ENCODE measurements around the gene LNPK.
"Not testable (repeated sequence)": the region's sequence is repeated elsewhere in the genome, so short reads cannot be mapped to it uniquely, and the experiment has no call there.

The LNPK gene, protein sequence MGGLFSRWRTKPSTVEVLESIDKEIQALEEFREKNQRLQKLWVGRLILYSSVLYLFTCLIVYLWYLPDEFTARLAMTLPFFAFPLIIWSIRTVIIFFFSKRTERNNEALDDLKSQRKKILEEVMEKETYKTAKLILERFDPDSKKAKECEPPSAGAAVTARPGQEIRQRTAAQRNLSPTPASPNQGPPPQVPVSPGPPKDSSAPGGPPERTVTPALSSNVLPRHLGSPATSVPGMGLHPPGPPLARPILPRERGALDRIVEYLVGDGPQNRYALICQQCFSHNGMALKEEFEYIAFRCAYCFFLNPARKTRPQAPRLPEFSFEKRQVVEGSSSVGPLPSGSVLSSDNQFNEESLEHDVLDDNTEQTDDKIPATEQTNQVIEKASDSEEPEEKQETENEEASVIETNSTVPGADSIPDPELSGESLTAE

DNA sequence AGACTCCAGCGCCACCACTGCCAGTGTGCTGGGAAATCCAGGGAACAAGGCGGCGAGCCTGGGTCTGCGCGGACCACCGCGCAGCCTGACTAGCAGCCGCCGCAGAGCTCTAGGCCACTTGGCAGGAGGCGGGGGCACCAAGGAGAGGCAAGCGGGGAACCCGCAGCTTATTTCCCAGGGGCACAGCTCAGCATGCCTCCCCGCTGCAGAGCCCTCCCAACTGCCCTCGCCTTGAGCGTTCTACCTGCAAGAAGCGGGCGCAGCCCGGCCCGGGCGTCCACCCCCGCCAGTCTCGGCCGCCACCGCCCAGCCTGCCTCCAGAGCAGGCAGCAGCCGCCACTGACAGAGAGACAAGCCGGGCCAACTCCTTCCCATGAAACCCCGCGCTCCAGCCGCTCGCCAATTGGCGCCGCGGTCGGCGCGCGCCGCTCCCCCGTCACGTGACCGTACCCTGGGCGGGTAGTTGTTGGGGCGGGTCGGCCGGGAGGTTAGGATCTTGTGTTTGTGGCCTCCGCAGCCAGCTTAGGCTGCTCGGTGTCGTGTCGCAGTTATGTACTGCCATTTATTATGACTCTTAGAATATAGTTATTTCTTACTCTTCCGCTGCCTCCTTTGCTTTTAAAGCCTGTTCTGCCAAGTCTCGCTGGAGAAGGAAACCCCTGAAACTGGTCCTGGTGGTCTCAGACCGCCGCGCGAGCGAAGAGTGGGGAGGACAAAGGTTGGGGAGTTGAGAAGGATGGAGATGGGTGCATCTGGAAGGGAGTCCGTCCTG, at the start of gene LNPK:
Gene LNPK, minus strand, starts transcription at position 352 of the 772 bp plus-strand sequence. CDS start 6,683 bp downstream, outside the sequence.
- peak; percentile 85 for DNase-seq

DNA sequence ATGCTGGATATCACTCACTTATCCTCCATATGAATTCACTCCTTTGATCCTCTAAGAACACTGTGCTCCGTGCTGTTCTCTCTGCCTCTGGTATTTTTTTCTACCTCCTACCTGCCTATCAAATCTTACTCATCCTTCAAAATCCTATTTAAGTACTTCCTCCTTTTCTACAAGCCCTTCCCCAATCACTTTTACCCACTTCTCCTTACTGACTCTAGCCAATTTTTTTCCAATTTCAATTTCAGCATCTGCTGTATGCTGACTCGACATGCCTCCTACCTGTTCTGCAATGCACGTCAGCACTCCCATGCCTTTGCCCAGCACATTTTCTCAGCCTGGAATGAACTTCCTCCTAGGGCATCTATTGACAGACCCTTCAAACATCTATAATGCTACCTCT, 37.3 kb upstream of the LNPK start:
- DNase-seq = no peak

DNA sequence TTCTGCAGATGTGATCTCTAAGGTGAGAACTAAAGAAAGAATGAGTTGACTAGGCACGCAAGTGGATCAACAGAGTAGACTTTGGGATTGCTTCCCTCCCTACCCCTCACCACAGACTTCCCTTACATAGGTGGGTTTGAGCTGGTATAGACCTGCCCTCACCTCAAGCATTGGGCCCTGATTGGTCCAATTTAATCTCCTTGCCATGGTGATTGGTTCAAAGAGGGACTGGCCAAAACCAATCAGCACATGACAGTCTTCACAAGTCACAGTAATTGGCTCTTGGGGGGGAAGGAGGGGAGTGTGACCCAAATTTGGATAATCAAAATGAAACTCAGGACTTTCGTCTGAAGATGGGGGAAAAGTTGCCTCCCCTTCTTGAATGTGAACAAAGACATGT, 36.6 kb upstream of the LNPK start:
- DNase-seq = no peak

DNA sequence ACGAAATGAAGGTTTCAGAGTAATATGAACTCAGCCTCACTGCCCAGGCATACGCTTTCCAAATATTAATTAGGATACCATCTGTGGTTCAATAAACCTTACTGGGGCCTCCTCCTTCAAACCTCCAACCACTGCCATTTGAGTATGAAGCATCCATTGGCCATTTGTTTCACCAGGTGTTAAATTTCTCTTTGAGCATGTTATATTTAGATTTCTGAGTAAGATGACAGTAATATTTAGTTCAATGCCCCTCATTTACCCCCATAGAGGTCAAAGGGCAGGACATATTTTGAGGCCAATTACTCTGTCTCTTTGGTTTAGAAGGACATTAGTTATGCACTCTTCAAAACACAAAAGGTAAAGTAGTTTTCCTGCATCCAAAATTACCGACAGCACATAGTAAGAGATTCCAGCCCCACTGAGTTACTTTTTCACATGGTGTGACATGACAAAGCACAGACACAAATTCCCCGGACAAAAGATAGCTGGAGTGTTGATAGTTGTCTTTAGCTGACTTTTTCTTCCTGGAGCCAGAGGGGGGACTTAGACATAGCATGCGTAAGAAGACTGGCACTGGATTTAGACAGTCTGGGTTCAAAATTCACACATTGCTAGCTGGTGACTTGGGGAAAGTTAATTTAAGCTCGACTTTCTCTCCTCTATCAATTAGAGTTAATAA, 33.1 kb upstream of the LNPK start:
- no peak for DNase-seq

DNA sequence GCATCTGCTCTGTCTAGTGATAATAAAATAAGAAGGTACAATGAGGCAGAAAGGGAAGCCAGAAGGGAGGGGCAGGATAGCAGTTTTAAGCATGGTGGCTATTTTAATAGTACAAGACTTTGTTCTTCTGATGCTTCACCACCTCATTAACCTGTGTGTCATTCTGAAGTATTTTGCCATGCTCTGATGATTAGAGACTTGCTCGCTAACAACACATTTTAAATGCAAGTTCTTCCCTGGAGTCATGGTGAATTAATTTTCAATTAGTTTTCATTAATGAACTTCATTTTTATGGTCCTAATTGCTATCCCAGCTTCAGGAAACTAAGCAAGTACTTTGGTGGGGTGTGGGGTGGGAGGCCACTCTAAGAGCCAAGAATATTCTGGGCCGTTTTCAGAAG, 25.7 kb upstream of the LNPK start:
- no peak for DNase-seq

DNA sequence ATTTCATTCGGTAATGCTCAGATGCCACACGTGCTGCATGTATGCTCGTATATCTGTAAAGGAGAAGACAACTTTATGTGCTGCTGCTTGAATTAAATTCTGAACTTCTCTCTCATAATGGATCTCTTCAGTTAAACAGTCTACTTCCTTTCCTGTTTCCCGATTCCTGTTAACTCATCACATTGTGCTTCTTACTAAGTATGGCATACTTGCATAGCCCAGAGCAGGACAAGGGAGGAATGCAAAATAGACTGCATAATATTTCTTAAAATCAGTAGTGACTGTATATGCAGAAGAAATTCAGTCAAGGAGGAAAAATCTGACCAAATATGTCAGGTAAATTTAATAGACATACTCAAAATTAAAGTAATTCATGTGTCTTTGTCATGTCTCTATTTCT, 23.9 kb upstream of the LNPK start:
- no peak for DNase-seq

DNA sequence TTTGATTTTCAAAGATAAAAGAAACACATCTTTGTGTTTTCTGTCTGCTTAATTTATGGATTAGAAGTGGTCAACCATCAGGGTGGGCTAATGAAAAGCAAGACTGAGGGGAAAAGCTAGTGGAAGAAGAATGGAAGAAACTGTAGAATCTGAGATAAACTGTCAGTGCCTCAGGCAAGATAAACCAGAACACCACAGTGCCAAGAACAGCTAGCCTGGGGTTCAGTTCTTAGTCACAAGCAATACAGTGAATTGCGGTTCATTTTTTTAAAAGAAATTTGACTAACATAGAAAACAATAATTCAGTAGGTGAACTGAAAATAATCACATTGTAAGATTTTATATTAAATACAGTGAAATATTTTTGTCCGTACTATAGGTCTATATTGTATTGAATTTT, 22.0 kb upstream of the LNPK start:
- no peak for DNase-seq

DNA sequence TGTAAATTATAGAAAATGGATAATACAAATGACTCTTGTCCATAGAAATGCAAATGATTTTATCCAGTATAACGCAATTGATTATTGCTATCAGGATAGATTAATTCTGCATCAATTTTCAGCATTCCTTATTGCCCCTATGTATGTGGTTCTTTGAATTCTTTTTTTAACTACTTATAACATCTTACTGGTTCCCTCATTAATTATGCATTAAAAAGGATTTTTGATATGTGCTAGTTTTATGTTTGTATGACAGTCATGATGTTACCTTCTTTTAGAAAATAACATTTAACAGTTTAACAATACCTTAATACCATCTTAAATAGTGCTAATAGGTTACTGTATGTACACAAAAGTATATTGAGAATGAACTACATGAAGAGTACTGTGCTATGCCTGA, 20.0 kb upstream of the LNPK start:
- DNase-seq = no peak

DNA sequence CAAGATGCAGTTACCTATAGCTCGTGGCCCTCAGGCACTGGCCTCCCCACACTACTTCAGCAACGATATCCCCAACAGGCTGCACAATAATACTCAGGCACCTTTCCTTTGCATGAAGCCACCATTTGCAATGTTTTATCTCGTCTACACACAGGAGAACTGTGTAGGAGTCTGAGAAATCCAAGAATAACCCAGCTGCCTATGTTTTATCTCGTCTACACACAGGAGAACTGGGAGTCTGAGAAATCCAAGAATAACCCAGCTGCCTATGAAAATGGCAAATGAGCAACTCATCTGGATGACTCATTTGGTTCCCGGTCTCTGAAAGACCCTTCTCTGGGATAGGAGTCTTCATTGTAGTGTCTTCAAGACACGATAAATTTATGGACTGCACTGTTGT, 18.3 kb upstream of the LNPK start:
- DNase-seq = no peak

DNA sequence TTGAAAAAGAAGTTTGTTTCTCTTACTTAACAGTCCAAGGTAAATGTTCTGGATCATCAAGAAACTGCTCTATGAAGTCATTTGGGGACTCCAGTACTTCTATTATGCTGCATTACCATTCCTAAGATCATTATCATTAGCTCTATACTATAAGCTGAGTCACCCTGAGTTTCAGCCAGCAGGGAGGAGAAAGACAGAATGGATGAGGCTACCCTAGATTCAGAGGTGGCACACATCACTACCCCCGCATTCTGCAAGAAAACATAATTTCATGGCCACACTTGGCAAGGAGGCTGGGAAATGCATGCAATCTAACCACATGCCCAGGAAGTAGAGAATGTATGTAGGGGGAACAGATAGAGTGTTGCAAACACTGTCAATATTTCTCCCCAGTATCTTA, 16.6 kb upstream of the LNPK start:
- DNase-seq = no peak

DNA sequence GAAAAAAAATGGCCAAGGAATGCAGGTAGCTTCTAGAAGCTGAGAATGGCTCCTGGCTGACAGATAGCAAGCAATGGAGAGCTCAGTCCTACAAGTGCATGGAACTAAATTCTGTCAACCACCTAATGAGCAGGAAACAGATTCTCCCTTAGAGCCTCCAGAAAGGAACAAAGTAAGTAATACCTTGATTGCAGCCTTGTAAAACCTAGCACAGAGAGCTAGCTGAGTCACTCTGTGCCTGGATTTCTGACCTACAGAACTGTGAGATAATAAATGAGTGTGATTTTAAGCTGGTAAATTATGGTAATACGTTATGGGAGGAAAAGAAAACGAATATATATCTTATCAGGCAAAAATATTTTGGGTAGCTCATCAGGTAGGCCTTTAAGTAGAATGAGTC, 7.4 kb upstream of the LNPK start:
- DNase-seq = no peak

DNA sequence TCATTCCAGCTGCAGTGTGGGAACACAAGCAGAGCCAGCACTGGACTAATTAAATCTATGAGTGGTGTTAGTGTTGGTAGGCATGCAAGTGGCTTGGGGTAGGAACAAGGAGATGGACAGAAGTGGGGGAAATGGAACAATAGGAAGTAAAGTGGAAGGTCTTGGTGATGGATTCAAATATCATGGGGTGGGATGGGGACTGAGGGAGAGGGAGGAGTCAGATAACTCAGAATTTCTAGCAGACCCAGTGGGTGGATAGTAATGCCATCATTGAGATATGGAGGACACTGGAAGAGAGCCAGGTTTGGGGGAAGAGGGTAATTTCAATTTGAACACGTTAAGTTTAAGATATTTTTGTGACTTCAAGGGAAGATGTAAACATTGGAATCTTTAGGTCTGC, 2.9 kb upstream of the LNPK start:
- DNase-seq = no peak

DNA sequence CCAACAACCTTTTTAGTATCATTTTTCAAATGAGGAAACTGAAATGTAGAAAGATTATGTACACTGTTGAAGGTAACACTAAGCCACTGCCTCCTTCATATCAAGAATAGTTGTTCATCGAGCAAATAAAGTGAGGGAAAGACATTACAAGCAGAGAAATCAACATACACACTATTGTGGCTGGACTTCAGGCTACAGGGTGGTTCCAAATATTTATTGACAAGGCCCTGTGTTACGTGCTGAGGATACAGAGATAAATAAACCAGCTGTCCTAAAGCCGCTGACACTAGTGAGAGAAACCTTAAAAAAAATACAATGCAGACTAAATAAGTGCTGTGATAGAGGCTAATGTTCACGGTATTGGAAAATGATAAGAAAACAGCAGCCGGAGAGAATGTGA, 1.9 kb upstream of the LNPK start:
- DNase-seq = no peak

DNA sequence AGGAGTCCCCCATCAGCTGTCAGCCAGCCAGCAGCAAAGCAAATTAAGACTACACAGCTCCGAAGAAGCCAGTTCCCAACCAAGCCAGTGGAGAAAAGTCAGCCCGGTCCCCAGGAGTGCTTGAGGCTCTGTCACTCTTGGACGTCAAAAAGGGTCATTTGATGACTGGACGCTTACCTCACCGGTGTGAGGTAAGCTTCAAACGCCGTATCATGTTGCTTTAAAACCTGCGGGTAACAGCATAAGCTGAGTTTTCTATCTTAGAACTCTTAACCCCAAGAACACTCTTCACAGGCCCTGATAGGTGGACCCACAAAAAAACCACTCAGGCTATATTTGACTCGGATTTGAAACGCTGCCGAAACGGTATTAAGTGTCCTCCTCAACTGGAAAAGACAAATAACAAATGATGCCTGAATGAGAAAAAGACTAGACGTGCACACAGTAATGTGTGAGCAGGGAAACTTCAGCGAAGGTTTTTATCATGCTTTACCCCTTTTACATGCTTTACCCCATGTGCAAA, 682 bp upstream of the LNPK start:
- peak; percentile 31 for DNase-seq

DNA sequence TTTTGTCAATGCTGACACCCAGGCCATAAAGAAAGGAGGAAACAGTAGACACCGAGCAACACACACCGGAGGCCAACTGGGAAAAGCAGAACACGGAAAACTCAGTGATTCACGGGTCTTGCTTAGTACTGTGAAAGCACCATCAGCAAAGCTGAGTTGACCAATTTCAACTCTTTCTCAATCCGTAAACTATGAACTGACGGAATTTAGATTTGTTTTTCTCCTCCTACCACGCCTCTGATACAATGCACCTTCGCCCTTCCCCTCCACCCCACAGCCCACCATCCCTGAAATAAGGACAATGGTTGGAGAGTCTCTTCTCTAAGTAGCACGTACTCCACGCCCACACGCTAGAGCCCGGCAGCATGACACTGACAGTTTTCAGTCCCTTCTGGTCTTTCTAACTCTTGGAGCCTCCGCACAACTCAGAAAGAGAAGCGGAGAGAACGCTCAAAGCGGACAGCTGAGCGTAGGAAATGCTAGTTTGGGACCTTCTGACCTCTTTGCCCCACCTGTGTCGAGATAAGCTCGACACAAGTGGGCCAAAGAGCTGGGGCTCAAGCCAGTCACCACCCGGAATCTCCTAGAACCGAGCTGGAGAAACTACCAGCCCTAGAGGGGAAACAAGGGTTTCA, 669 bp downstream of the LNPK start:
- DNase-seq = peak; percentile 30

DNA sequence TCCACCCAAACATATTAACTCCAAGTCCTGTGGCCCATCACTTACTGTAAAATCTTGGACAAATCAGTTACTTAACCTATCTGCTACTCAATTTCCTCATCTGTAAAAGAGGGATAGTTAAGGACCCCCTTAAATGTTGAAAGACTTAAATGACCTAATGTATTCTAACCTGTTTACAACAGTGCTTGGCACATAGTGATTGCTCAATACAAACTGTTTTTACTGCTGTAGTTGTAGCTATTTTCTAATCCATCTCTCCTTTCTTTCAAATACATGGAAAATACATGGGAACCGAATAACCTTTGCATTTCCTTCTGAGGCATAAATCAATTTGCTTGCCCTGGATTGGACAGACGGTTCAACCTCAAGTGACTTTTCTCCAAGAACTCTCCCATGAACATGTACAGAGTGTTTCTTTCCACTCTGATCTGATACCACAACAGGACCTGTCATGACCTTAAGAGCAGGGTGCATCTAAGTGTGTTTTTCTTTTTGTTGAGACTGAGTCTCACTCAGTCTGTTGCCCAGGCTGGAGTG, 2.7 kb downstream of the LNPK start:
- DNase-seq = no peak

DNA sequence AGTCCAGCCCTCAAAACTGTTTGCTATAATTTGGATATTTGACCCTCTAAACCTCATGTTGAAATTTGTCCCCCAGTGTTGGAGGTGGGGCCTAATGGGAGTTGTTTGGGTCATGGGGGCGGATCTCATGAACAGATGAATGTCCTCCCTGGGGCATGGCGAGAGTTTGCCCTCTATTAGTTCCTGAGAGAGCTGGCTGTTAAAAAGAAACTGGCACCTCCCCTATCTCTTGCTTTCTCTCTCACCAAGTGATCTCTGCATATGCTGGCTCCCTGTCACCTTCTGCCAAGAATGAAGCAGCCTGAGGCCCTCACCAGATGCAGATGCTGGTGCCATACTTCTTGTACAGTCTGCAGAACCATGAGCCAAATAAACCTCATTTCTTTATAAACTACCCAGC, 12.0 kb downstream of the LNPK start:
- no peak for DNase-seq

DNA sequence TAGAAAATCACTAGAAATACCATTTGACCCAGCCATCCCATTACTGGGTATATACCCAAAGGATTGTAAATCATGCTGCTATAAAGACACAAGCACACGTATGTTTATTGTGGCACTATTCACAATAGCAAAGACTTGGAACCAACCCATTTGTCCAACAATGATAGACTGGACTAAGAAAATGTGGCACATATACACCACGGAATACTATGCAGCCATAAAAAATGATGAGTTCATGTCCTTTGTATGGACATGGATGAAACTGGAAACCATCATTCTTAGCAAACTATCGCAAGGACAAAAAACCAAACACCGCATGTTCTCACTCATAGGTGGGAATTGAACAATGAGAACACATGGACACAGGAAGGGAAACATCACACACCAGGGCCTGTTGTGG, 14.9 kb downstream of the LNPK start:
- not testable (repeated sequence) for DNase-seq

DNA sequence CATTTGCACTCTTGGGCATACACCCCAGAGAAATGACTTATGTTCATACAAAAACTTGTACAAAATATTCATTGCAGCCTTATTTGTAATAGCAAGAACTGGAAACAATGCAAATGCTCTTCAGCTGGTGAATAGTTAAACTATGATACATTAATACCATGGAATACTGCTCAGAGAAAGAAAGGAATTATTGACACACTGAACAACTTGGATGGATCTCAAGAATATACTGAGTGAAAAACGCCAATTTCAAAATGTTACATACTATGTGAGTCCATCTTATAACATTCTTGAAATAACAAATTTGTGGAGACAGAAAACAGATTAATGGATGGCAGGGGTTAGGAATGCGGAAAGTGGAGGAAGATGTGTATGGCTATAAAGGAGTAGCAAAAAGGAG, 17.2 kb downstream of the LNPK start:
- DNase-seq = no peak

DNA sequence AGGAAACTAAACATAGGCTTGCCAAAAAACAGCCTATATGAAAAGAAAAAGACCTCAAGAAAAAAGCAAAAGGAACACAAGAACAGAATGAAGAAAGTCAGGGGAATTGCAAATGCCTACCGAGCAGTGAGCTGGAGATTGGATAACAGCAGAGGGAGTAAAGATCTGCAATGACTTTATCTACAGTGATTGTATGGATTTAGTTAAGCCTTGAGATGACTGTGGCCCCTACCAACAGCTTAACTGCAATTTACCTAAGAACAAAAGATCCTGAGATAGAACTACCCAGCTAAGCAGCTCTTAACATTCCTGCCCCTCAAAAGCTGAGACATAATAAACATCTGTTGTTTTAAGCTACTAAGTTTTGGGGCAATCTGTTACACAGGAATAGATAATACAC, 20.5 kb downstream of the LNPK start:
- no peak for DNase-seq

DNA sequence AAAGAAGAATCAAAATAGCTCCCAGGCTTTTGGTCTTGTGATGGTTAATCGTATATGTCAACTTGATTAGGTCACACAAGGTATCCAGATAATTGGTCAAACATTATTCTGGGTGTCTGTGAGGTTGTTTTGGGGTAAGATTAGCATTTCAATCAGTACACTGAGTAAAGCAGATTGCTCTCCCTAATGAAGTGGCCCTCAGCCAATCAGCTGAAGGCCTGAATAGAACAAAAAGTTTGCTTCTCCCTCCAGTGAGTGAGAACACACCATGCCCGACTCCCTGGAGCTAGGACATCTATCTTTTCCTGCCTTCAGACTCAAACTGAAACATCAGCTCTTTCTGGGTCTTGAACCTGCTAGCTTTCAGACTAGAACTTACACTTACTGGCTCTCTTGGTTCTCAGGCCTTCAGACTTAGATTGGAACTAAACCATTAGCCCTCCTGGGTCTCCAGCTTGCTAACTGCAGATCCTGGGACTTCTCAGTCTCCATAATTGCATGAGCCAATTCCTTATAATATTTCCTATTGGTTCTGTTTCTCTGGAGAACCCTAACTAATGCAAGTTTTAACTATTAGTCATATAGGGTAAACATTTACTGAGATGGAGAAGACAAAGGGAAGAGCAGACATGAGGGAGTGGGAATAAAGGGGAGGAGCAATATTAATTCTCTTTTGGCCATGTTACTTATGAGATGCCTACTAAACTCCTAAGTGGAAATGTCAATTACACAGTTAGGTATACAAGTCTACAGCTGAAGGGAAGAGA, 25.5 kb downstream of the LNPK start:
- DNase-seq = no peak

DNA sequence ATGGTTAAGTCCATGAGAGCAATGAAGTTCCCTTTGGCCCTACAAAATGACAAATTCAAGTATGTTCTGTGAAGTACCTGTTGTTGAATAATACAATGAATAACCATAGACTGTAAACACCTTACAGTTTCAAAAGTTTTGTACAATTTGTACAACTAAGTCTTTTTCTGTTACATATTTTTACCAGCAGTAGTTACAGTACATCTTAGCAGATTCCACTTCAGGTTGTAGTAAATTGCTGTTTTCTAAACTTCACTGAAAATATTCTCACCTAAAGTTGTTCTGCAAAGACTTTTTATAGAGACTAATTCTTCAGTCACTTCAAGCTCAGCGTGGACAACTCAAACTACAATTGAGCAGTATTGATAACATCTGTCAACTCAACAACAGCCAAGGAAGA, 28.7 kb downstream of the LNPK start:
- DNase-seq = no peak
